ENCODE results near the gene RITA1. TPM values are rescaled to one million over a fixed set of nuclear protein-coding genes. Genes with fewer than 3 reads are reported as not detected.

RITA1 gene
- total and polyA plus RNA-seq, 2 donors from 2014 or later: 14.6 to 31.6 TPM

DNA sequence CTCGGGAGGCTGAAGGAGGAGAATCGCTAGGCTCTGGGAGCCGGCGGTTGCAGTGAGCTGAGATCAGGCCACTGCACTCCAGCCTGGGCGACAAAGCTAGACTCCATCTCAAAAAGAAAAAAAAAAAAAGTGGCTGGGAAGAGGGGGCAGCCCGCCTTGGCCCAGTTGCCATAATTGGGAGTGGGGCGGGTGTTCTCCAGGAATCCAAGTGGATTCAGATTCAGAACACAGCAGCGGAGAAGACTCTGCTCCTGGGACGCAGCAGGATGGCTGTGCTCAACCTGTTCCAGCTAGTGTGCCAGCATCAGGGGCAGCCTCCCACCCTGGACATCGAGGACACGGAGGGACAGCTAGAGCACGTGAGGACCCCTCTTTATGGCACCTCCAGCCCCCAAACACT, 30.5 kb upstream of the RITA1 start:
- Histone ChIP-seq H3K4me1 (ENCODE audit: control insufficient read depth in 2 of 3, insufficient read depth in 2 of 3, low read depth in 1 of 3, low read length in 3 of 3) (peaks cover 0 to 4% (median 0%) of the 10 kb centered on the region in 3 donors), H3K36me3 (ENCODE audit: control insufficient read depth in 2 of 3, insufficient read depth in 3 of 3, low read length in 3 of 3) (peaks cover 0 to 20% (median 9%) of the 10 kb centered on the region in 3 donors), H3K9me3 (ENCODE audit: control insufficient read depth in 2 of 3, insufficient read depth in 1 of 3, low read length in 3 of 3) (no peaks in the 10 kb centered on the region), H3K4me3 (ENCODE audit: low read length in 3 of 3) (no peak overlapping the region), H3K27me3 (ENCODE audit: control insufficient read depth, insufficient read depth, low read length) (peaks cover 2% of the 10 kb centered on the region), H3K27ac (ENCODE audit: low read depth in 2 of 2, low read length in 2 of 2) (no peak overlapping the region), H3K9ac (ENCODE audit: low read length in 3 of 3) (no peak overlapping the region)
- DNase-seq: no peak
- no peak for FAIRE-seq
- intact Hi-C loops (cut with DNase I): no loop called here
- TF ChIP-seq, protein P1, sequence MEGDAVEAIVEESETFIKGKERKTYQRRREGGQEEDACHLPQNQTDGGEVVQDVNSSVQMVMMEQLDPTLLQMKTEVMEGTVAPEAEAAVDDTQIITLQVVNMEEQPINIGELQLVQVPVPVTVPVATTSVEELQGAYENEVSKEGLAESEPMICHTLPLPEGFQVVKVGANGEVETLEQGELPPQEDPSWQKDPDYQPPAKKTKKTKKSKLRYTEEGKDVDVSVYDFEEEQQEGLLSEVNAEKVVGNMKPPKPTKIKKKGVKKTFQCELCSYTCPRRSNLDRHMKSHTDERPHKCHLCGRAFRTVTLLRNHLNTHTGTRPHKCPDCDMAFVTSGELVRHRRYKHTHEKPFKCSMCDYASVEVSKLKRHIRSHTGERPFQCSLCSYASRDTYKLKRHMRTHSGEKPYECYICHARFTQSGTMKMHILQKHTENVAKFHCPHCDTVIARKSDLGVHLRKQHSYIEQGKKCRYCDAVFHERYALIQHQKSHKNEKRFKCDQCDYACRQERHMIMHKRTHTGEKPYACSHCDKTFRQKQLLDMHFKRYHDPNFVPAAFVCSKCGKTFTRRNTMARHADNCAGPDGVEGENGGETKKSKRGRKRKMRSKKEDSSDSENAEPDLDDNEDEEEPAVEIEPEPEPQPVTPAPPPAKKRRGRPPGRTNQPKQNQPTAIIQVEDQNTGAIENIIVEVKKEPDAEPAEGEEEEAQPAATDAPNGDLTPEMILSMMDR (IDR thresholded peaks at IDR 0.05; ENCODE audit: borderline replicate concordance, extremely low read depth, insufficient read depth): no peak

GRCh38 chr12:113155646-113156045, 29.9 kb upstream of the RITA1 start:
- Histone ChIP-seq H3K4me3 (ENCODE audit: low read length in 3 of 3) (no peak overlapping the region), H3K4me1 (ENCODE audit: control insufficient read depth in 2 of 3, insufficient read depth in 2 of 3, low read depth in 1 of 3, low read length in 3 of 3) (peaks cover 0 to 4% (median 0%) of the 10 kb centered on the region in 3 donors), H3K27me3 (ENCODE audit: control insufficient read depth, insufficient read depth, low read length) (peaks cover 2% of the 10 kb centered on the region), H3K9ac (ENCODE audit: low read length in 3 of 3) (no peak overlapping the region), H3K27ac (ENCODE audit: low read depth in 2 of 2, low read length in 2 of 2) (no peak overlapping the region), H3K9me3 (ENCODE audit: control insufficient read depth in 2 of 3, insufficient read depth in 1 of 3, low read length in 3 of 3) (no peaks in the 10 kb centered on the region), H3K36me3 (ENCODE audit: control insufficient read depth in 2 of 3, insufficient read depth in 3 of 3, low read length in 3 of 3) (peaks cover 0 to 26% (median 14%) of the 10 kb centered on the region in 3 donors)
- intact Hi-C loops (cut with DNase I): no loop called here
- FAIRE-seq (no peak), DNase-seq (no peak)
- TF ChIP-seq, protein P1 (IDR thresholded peaks at IDR 0.05; ENCODE audit: borderline replicate concordance, extremely low read depth, insufficient read depth): no peak

GRCh38 chr12:113157218-113157859, 28.2 kb upstream of the RITA1 start:
- DNase-seq: no peak
- TF ChIP-seq, protein P1 (IDR thresholded peaks at IDR 0.05; ENCODE audit: borderline replicate concordance, extremely low read depth, insufficient read depth): no peak
- Histone ChIP-seq H3K27me3 (ENCODE audit: control insufficient read depth, insufficient read depth, low read length) (no peaks in the 10 kb centered on the region), H3K36me3 (ENCODE audit: control insufficient read depth in 2 of 3, insufficient read depth in 3 of 3, low read length in 3 of 3) (peaks cover 0 to 32% (median 19%) of the 10 kb centered on the region in 3 donors), H3K27ac (ENCODE audit: low read depth in 2 of 2, low read length in 2 of 2) (no peak overlapping the region), H3K9ac (ENCODE audit: low read length in 3 of 3) (no peak overlapping the region), H3K4me3 (ENCODE audit: low read length in 3 of 3) (no peak overlapping the region), H3K4me1 (ENCODE audit: control insufficient read depth in 2 of 3, insufficient read depth in 2 of 3, low read depth in 1 of 3, low read length in 3 of 3) (peaks cover 0 to 4% (median 0%) of the 10 kb centered on the region in 3 donors), H3K9me3 (ENCODE audit: control insufficient read depth in 2 of 3, insufficient read depth in 1 of 3, low read length in 3 of 3) (no peaks in the 10 kb centered on the region)
- FAIRE-seq: no peak
- intact Hi-C loops (cut with DNase I): no loop called here

All from kidney (tissue), 14 donors.